GM12875 (cell line): ENCODE results near the gene FYB1.

Experiments
- H3K4me3 ChIP-seq: one replicate; pipeline ENCODE4 v1.5.1; 2011; ENCODE audit warnings: low read depth, low read length, control low read depth
- CTCF ChIP-seq: IDR thresholded peaks from 2 replicates; pipeline ENCODE4 v1.5.1; 2011; ENCODE audit warnings: low read depth, mild to moderate bottlenecking, control low read depth, inconsistent platforms, low read length, moderate library complexity, borderline replicate concordance; ENCODE audit not compliant: insufficient read depth

The FYB1 gene

GRCh38 chr5:39203275-39203922 is 16.0 kb downstream of the FYB1 start:
- TF ChIP-seq CTCF: no peak
- H3K4me3 ChIP-seq: no peak overlapping the region

GRCh38 chr5:39202597-39203274 is 16.6 kb downstream of the FYB1 start:
- H3K4me3 ChIP-seq: no peak overlapping the region
- no peak for TF ChIP-seq CTCF

- H3K4me3 ChIP-seq: no peak overlapping the region
- TF ChIP-seq CTCF: no peak
Observed at GRCh38 chr5:39201781-39202596, 17.4 kb downstream of the FYB1 start.

GRCh38 chr5:39201160-39201780 is 18.1 kb downstream of the FYB1 start:
- no peak overlapping the region for H3K4me3 ChIP-seq
- TF ChIP-seq CTCF: no peak

GRCh38 chr5:39200081-39200480 is 19.3 kb downstream of the FYB1 start:
- H3K4me3 ChIP-seq: no peak overlapping the region
- no peak for TF ChIP-seq CTCF

GRCh38 chr5:39199335-39199734 is 20.0 kb downstream of the FYB1 start:
- no peak overlapping the region for H3K4me3 ChIP-seq
- no peak for TF ChIP-seq CTCF
